IMR-90 (cell line): Measurements from ENCODE around the gene COL7A1. TPM values are rescaled to one million over a fixed set of nuclear protein-coding genes. Genes with fewer than 3 reads are reported as not detected.

Source experiments
- ATAC-seq: fragments of 200-7000 bp; cut with Tn5 transposase; 2 replicates; pipeline ENCODE4 v1.9.1; 2020; ENCODE audit warnings: low read depth, mild to moderate bottlenecking, moderate library complexity
- BruUV-seq: library from RNA; stranded (reverse); fragments of 400-500 nt; replicated peaks from 2 replicates; lab custom pipeline; 2021; lab: Mats Ljungman, UMichigan
- CTCF ChIA-PET: fragments of 300-600 bp; formaldehyde crosslinking; extraction: SDS; loops from one replicate; lab custom pipeline; 2021; ENCODE audit warnings: antibody characterized with exemption; lab: Yijun Ruan, JAX
- POLR2A ChIA-PET: fragments of 300-600 bp; sonication (Branson Sonifier 250); formaldehyde crosslinking; loops from one replicate; lab custom pipeline; 2022; ENCODE audit warnings: antibody characterized with exemption; ENCODE audit not compliant: unreplicated experiment; lab: Charles Lee
- DNase-seq: peaks from one replicate; pipeline ENCODE4 v3.0.0; 2013
- H2AFZ ChIP-seq: replicated peaks from 2 replicates; pipeline ENCODE3; 2013; ENCODE audit warnings: low read length, mild to moderate bottlenecking; ENCODE audit not compliant: poor library complexity
- H2AK5ac ChIP-seq: 2 replicates; pipeline ENCODE4 v1.6.1; 2013; ENCODE audit warnings: low read depth, low read length, inconsistent platforms
- H2AK9ac ChIP-seq: replicated peaks from 2 replicates; pipeline ENCODE3; 2013; ENCODE audit warnings: mild to moderate bottlenecking, low read depth, low read length, moderate library complexity; ENCODE audit not compliant: poor library complexity
- H2BK120ac ChIP-seq: 2 replicates; pipeline ENCODE4 v1.6.1; 2013; ENCODE audit warnings: low read depth, low read length, inconsistent platforms
- H2BK15ac ChIP-seq: 3 replicates; pipeline ENCODE4 v1.6.1; 2013; ENCODE audit warnings: low read depth, low read length, inconsistent platforms
- H2BK20ac ChIP-seq: 2 replicates; pipeline ENCODE4 v1.6.1; 2013; ENCODE audit warnings: low read depth, mild to moderate bottlenecking, inconsistent platforms, low read length, moderate library complexity
- H2BK5ac ChIP-seq: 2 replicates; pipeline ENCODE4 v1.6.1; 2013; ENCODE audit warnings: mild to moderate bottlenecking, low read depth, low read length, inconsistent platforms; ENCODE audit not compliant: poor library complexity, severe bottlenecking
- H3K14ac ChIP-seq: replicated peaks from 2 replicates; pipeline ENCODE4 v1.6.1; 2013; ENCODE audit warnings: low read depth, low read length, inconsistent platforms
- H3K18ac ChIP-seq: 2 replicates; pipeline ENCODE4 v1.6.1; 2013; ENCODE audit warnings: low read depth, low read length, control low read depth
- H3K23ac ChIP-seq: 2 replicates; pipeline ENCODE4 v1.6.1; 2013; ENCODE audit warnings: low read depth, low read length, inconsistent platforms
- H3K27ac ChIP-seq: 2 replicates; pipeline ENCODE4 v1.5.1; 2013; ENCODE audit warnings: mild to moderate bottlenecking, control low read depth, low read length; ENCODE audit not compliant: insufficient read depth
- H3K27me3 ChIP-seq: 2 replicates; pipeline ENCODE4 v1.6.1; 2013; ENCODE audit warnings: low read length; ENCODE audit not compliant: control insufficient read depth, insufficient read depth
- H3K36me3 ChIP-seq: 2 replicates; pipeline ENCODE4 v1.6.1; 2013; ENCODE audit warnings: low read length, mixed read lengths; ENCODE audit not compliant: control insufficient read depth, insufficient read depth
- H3K4ac ChIP-seq: 2 replicates; pipeline ENCODE4 v1.6.1; 2013; ENCODE audit warnings: low read depth, low read length, inconsistent platforms
- H3K4me1 ChIP-seq: 2 replicates; pipeline ENCODE4 v1.6.1; 2013; ENCODE audit warnings: low read length, mixed read lengths; ENCODE audit not compliant: control insufficient read depth, insufficient read depth
- H3K4me2 ChIP-seq: 2 replicates; pipeline ENCODE4 v1.6.1; 2013; ENCODE audit warnings: low read depth, mild to moderate bottlenecking, control low read depth, low read length, moderate library complexity
- H3K4me3 ChIP-seq: 2 replicates; pipeline ENCODE4 v1.5.1; 2013; ENCODE audit warnings: low read depth, mild to moderate bottlenecking, control low read depth, low read length, moderate library complexity; ENCODE audit not compliant: insufficient read depth
- H3K56ac ChIP-seq: 2 replicates; pipeline ENCODE4 v1.6.1; 2013; ENCODE audit warnings: low read length, inconsistent platforms; ENCODE audit not compliant: insufficient read depth; ENCODE audit errors: extremely low read depth
- H3K79me1 ChIP-seq, 2 experiments: 2 replicates each; pipeline ENCODE4 v1.6.1; 2013; ENCODE audit warnings: low read length in 2 of 2, inconsistent platforms in 1 of 2, low read depth in 1 of 2
- H3K9ac ChIP-seq: 2 replicates; pipeline ENCODE4 v1.6.1; 2013; ENCODE audit warnings: low read depth, low read length, control low read depth
- H3K9me1 ChIP-seq: 2 replicates; pipeline ENCODE4 v1.6.1; 2013; ENCODE audit warnings: low read length, inconsistent platforms; ENCODE audit not compliant: insufficient read depth
- H3K9me3 ChIP-seq: 2 replicates; pipeline ENCODE4 v1.6.1; 2013; ENCODE audit warnings: low read length; ENCODE audit not compliant: control insufficient read depth, insufficient read depth
- H4K20me1 ChIP-seq: 2 replicates; pipeline ENCODE4 v1.6.1; 2013; ENCODE audit warnings: low read length, inconsistent platforms; ENCODE audit not compliant: insufficient read depth
- H4K5ac ChIP-seq: 2 replicates; pipeline ENCODE4 v1.6.1; 2013; ENCODE audit warnings: mild to moderate bottlenecking, low read depth, low read length, control low read depth
- H4K8ac ChIP-seq, 2 experiments: 2 replicates each; pipeline ENCODE4 v1.6.1; 2013; ENCODE audit warnings: low read depth in 2 of 2, low read length in 2 of 2, control low read depth in 1 of 2, inconsistent platforms in 1 of 2
- H4K91ac ChIP-seq: 2 replicates; pipeline ENCODE4 v1.6.1; 2013; ENCODE audit warnings: low read depth, low read length, inconsistent platforms; ENCODE audit not compliant: insufficient read depth
- BHLHE40 ChIP-seq: fragments of 150-350 bp; IDR thresholded peaks from 2 replicates; pipeline ENCODE4 v1.6.1; 2016; ENCODE audit warnings: mild to moderate bottlenecking, low read depth, low read length
- CEBPB ChIP-seq: IDR thresholded peaks from 2 replicates; pipeline ENCODE4 v1.6.1; 2012; ENCODE audit warnings: low read depth, low read length, improper control_type of control experiment
- CHD1 ChIP-seq: IDR thresholded peaks from 2 replicates; pipeline ENCODE4 v1.6.1; 2012; ENCODE audit warnings: low read depth, low read length, improper control_type of control experiment
- ELK1 ChIP-seq: fragments of 150-350 bp; IDR thresholded peaks from 2 replicates; pipeline ENCODE4 v1.6.1; 2016; ENCODE audit warnings: low read depth, mild to moderate bottlenecking, low read length, moderate library complexity, borderline replicate concordance
- FOS ChIP-seq: fragments of 150-350 bp; IDR thresholded peaks from 2 replicates; pipeline ENCODE4 v1.6.1; 2016; ENCODE audit warnings: low read depth, low read length
- MAZ ChIP-seq: IDR thresholded peaks from 2 replicates; pipeline ENCODE4 v1.6.1; 2012; ENCODE audit warnings: low read depth, mild to moderate bottlenecking, low read length, improper control_type of control experiment, moderate library complexity, borderline replicate concordance
- MXI1 ChIP-seq: IDR thresholded peaks from 2 replicates; pipeline ENCODE4 v1.6.1; 2012; ENCODE audit warnings: low read depth, mild to moderate bottlenecking, low read length, moderate library complexity, borderline replicate concordance
- NFE2L2 ChIP-seq: fragments of 150-350 bp; IDR thresholded peaks from 2 replicates; pipeline ENCODE4 v1.6.1; 2016; ENCODE audit warnings: low read depth, mild to moderate bottlenecking, low read length
- POLR2A ChIP-seq: IDR thresholded peaks from 2 replicates; pipeline ENCODE4 v1.6.1; 2012; ENCODE audit warnings: mild to moderate bottlenecking, low read depth, low read length
- RAD21 ChIP-seq: IDR thresholded peaks from 2 replicates; pipeline ENCODE4 v1.6.1; 2012; ENCODE audit warnings: low read length, improper control_type of control experiment
- RCOR1 ChIP-seq: IDR thresholded peaks from 2 replicates; pipeline ENCODE4 v1.6.1; 2012; ENCODE audit warnings: mild to moderate bottlenecking, low read length, improper control_type of control experiment; ENCODE audit not compliant: insufficient replicate concordance
- RFX5 ChIP-seq: IDR thresholded peaks from 2 replicates; pipeline ENCODE4 v1.8.0; 2012; ENCODE audit warnings: low read depth, mild to moderate bottlenecking, low read length, moderate library complexity
- SMC3 ChIP-seq: fragments of 150-350 bp; IDR thresholded peaks from 2 replicates; pipeline ENCODE4 v1.6.1; 2016; ENCODE audit warnings: low read depth, mild to moderate bottlenecking, antibody characterized with exemption, low read length, moderate library complexity
- WGBS, 2 experiments: methylation state at CpG; one replicate each; pipeline versions ENCODE4 v1.1.5 to v1.1.7; 2013; ENCODE audit warnings: missing lambda C conversion rate in 2 of 2; ENCODE audit not compliant: insufficient read length in 1 of 2; ENCODE audit errors: extremely low coverage in 2 of 2; 5-methylcytosine and 5-hydroxymethylcytosine counted together
- dilution Hi-C: fragments of 300-500 bp; cut with HindIII; formaldehyde crosslinking; loops from one replicate; pipeline ENCODE4 v1.14.3; 2018; ENCODE audit warnings: low sequenced_read_pairs; ENCODE audit not compliant: unreplicated experiment
- in situ Hi-C: fragments of 300-500 bp; cut with MboI; formaldehyde crosslinking; loops from 3 replicates; pipeline ENCODE4 v1.14.3; 2019; ENCODE audit warnings: low sequenced_read_pairs, inconsistent platforms, mixed read lengths
- intact Hi-C: fragments of 100-400 bp; cut with micrococcal nuclease; formaldehyde crosslinking; loops from 2 replicates; pipeline ENCODE4 v1.10.0; 2022
- polyA plus RNA-seq, 3 experiments: library from polyadenylated mRNA; depleted of rRNA; stranded (reverse); fragments of >200 nt; gene quantifications; 2 replicates each; pipeline ENCODE4 v1.2.3, GENCODE V29; 2012; ENCODE audit warnings: low replicate concordance in 1 of 3
- total RNA-seq: library from RNA; depleted of rRNA; stranded (reverse); fragments of >200 nt; gene quantifications from 2 replicates; pipeline ENCODE4 v1.2.3, GENCODE V29; 2012
- TF ChIP-seq, protein P1 (sequence below): conservative IDR thresholded peaks from 2 replicates; pipeline ENCODE4 v1.5.1; 2012; ENCODE audit warnings: mild to moderate bottlenecking, low read depth, low read length, improper control_type of control experiment
- TF ChIP-seq, protein P2 (sequence below): fragments of 150-350 bp; IDR thresholded peaks from 2 replicates; pipeline ENCODE4 v1.6.1; 2017; ENCODE audit warnings: mild to moderate bottlenecking, antibody characterized with exemption, low read length, low read depth

Gene COL7A1
- total and polyA plus RNA-seq, 2 of the 4 experiments (the other 2 are of a cell fraction), result 4.1 to 20.3 TPM

- Histone ChIP-seq H4K91ac (no peak overlapping the region; the same call in 1 of the 2 replicates), H3K4ac (no peak overlapping the region; the same call in 1 of the 2 replicates), H4K8ac (0 out of 4 replicates have a peak overlapping the region, but pooled peaks of 1 of the 2 experiments have one; percentile 13), H2BK15ac (no peak overlapping the region), H3K18ac (no peak overlapping the region), H3K56ac (no peak overlapping the region), H3K9ac (no peak overlapping the region), H3K36me3 (peaks cover 52% of the 10 kb centered on the region), H4K20me1 (no peaks in the 10 kb centered on the region; the same call in 1 of the 2 replicates), H2AK9ac (peak overlapping the region; percentile 15), H2BK120ac (peak overlapping the region; percentile 16; the same call in 1 of the 2 replicates), H3K14ac (0 out of 2 replicates have a peak overlapping the region, but pooled peaks have one; percentile 36), H3K27ac (no peak overlapping the region), H3K4me3 (no peak overlapping the region), H3K23ac (peak overlapping the region; percentile 47), H3K27me3 (no peaks in the 10 kb centered on the region), H2AK5ac (peak overlapping the region; percentile 73), H2BK20ac (no peak overlapping the region), H3K4me1 (peaks cover 34% of the 10 kb centered on the region), H3K79me1 (peaks cover 32 to 88% of the 10 kb centered on the region in 2 experiments), H2AFZ (peak overlapping the region; percentile 28), H3K9me3 (no peaks in the 10 kb centered on the region), H3K4me2 (no peak overlapping the region), H3K9me1 (peaks cover 54% of the 10 kb centered on the region), H2BK5ac (no peak overlapping the region), H4K5ac (no peak overlapping the region)
- no peak for ATAC-seq
- POLR2A ChIA-PET, result no interaction called here
- dilution Hi-C loops (no loop called here), intact Hi-C loops (no loop called here), in situ Hi-C loops (no loop called here)
- WGBS, 2 experiments, result 96% methylated on average over 16 of the region's 21 CpGs; no CpG with 5 or more reads in 1 of the 2 experiments
- TF ChIP-seq FOS (no peak), RCOR1 (no peak), RAD21 (no peak), NFE2L2 (no peak), BHLHE40 (no peak), POLR2A (no peak), CEBPB (no peak), ELK1 (no peak), CHD1 (no peak), MAZ (no peak), RFX5 (no peak), SMC3 (no peak), MXI1 (no peak)
- TF ChIP-seq, protein P1, sequence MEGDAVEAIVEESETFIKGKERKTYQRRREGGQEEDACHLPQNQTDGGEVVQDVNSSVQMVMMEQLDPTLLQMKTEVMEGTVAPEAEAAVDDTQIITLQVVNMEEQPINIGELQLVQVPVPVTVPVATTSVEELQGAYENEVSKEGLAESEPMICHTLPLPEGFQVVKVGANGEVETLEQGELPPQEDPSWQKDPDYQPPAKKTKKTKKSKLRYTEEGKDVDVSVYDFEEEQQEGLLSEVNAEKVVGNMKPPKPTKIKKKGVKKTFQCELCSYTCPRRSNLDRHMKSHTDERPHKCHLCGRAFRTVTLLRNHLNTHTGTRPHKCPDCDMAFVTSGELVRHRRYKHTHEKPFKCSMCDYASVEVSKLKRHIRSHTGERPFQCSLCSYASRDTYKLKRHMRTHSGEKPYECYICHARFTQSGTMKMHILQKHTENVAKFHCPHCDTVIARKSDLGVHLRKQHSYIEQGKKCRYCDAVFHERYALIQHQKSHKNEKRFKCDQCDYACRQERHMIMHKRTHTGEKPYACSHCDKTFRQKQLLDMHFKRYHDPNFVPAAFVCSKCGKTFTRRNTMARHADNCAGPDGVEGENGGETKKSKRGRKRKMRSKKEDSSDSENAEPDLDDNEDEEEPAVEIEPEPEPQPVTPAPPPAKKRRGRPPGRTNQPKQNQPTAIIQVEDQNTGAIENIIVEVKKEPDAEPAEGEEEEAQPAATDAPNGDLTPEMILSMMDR, result no peak
- TF ChIP-seq, protein P2, sequence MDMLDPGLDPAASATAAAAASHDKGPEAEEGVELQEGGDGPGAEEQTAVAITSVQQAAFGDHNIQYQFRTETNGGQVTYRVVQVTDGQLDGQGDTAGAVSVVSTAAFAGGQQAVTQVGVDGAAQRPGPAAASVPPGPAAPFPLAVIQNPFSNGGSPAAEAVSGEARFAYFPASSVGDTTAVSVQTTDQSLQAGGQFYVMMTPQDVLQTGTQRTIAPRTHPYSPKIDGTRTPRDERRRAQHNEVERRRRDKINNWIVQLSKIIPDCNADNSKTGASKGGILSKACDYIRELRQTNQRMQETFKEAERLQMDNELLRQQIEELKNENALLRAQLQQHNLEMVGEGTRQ, result no peak
- TSS peak; percentile 79 for BruUV-seq
- CTCF ChIA-PET, result no interaction called here
- DNase-seq, result peak; percentile 13
Observed at GRCh38 chr3:48592519-48593087, 2.5 kb downstream of the COL7A1 start.
